ENCODE data around the gene TMEM182. TPM values are rescaled to one million over a fixed set of nuclear protein-coding genes. Genes with fewer than 3 reads are reported as not detected.

Gene TMEM182
- total RNA-seq, 6 experiments from 2014 or later, result 1.2 to 5.9 (median 2.3) TPM

- no peak for ATAC-seq
- H3K4me1 ChIP-seq, result no peaks in the 10 kb centered on the region
- WGBS (ENCODE audit: insufficient coverage, low coverage, low lambda C conversion rate, missing lambda C conversion rate), result 76% methylated on average over 5 of the region's 6 CpGs
- H3K36me3 ChIP-seq, result no peaks in the 10 kb centered on the region
- no peaks in the 10 kb centered on the region for H3K27me3 ChIP-seq
- no peak overlapping the region for H3K27ac ChIP-seq
- intact Hi-C loops (cut with DNase I), result no loop called here
- H3K4me3 ChIP-seq, result no peak overlapping the region
- H3K9me3 ChIP-seq, result no peaks in the 10 kb centered on the region
- TF ChIP-seq, protein P1, sequence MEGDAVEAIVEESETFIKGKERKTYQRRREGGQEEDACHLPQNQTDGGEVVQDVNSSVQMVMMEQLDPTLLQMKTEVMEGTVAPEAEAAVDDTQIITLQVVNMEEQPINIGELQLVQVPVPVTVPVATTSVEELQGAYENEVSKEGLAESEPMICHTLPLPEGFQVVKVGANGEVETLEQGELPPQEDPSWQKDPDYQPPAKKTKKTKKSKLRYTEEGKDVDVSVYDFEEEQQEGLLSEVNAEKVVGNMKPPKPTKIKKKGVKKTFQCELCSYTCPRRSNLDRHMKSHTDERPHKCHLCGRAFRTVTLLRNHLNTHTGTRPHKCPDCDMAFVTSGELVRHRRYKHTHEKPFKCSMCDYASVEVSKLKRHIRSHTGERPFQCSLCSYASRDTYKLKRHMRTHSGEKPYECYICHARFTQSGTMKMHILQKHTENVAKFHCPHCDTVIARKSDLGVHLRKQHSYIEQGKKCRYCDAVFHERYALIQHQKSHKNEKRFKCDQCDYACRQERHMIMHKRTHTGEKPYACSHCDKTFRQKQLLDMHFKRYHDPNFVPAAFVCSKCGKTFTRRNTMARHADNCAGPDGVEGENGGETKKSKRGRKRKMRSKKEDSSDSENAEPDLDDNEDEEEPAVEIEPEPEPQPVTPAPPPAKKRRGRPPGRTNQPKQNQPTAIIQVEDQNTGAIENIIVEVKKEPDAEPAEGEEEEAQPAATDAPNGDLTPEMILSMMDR (IDR thresholded peaks at IDR 0.05), result no peak
- TF ChIP-seq POLR2A (IDR thresholded peaks at IDR 0.05), result no peak
- no peak for DNase-seq
Measured at GRCh38 chr2:102834523-102835273, 72.9 kb downstream of the TMEM182 start.

DNA sequence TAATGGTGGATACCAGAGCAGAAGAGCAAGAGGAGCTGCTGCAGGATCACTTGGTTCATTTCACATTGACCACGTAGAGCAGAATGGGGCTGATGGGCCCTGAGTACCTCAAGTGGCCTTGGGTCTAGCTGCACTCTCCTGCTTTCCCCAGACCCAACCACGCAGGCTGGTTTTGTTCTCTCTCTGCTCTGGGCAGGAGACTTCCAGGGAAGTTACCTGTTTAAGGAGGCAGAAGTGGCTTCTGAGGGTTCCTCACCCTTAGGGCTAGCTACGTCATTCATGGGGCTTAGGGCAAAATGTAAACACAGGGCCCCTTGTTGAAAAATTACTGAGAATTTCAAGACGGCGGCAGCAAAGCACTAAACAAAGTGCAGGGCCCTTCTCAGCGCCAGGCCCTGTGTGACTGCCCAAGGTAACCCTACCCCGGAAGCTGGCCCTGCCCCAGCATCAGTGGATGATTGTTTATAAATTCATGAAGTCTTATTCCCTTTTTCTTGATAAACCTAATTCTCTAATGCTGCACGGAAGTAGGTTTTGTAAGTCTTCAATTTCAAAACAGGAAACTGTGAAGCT is 75.9 kb downstream of the TMEM182 start:
- ATAC-seq, result no peak
- DNase-seq, result no peak

DNA sequence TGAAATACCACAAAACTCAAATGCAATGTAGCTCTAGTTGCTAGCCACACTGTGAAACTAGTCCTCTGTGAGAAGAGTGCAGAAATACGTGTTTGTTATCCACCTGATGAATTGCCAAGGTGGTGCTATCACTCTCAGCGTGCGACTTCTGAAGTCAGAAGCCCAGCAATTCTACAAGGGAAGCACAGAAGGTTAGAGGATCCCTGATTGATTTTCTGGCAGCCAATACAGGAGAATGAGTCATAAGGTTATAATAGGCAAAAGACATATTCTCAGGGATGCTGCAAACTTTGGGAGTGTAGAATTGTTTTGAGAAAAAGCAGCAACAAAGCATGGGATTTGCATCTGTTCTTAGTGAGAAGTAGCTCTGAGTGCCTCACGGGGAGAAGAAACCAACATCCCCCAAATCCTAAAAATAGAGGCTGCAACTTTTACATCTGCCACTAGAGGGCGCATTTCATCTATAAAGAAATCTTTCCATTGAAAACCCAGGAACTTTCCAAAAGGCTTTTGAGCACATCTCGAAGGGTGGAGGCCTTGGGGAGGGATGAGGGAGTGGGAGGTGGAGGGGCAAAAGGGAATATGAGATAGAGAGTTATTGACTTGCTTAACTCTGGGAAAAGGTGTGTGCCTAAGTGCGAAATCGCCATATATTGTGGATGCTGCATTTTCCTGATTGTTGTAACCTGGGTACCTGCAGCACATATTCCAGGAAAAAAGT is 78.0 kb downstream of the TMEM182 start:
- no peak overlapping the region for H3K27ac ChIP-seq
- H3K4me1 ChIP-seq, result no peaks in the 10 kb centered on the region
- ATAC-seq, result peak in 3 of 4 donors; percentile 49 to 57 (median 49)
- TF ChIP-seq POLR2A (IDR thresholded peaks at IDR 0.05), result no peak
- TF ChIP-seq, protein P1 (IDR thresholded peaks at IDR 0.05), result peak; percentile 65 to 83 (median 82)
- H3K36me3 ChIP-seq, result no peaks in the 10 kb centered on the region
- intact Hi-C loops (cut with DNase I), result no loop called here
- no peaks in the 10 kb centered on the region for H3K9me3 ChIP-seq
- no peaks in the 10 kb centered on the region for H3K27me3 ChIP-seq
- no peak for DNase-seq
- no peak overlapping the region for H3K4me3 ChIP-seq
- 33% methylated on average over 8 of the region's 8 CpGs for WGBS (ENCODE audit: insufficient coverage, low coverage, low lambda C conversion rate, missing lambda C conversion rate)

More for the DNA sequence above, 75.9 kb downstream of the TMEM182 start:
- Histone ChIP-seq H3K9me3 (no peaks in the 10 kb centered on the region), H3K27me3 (no peaks in the 10 kb centered on the region), H3K36me3 (no peaks in the 10 kb centered on the region), H3K4me3 (no peak overlapping the region), H3K4me1 (no peaks in the 10 kb centered on the region), H3K27ac (no peak overlapping the region)
- TF ChIP-seq, protein P1 (IDR thresholded peaks at IDR 0.05), result no peak
- TF ChIP-seq POLR2A (IDR thresholded peaks at IDR 0.05), result no peak
- intact Hi-C loops (cut with DNase I), result no loop called here
- 60% methylated on average over 5 of the region's 8 CpGs for WGBS (ENCODE audit: insufficient coverage, low coverage, low lambda C conversion rate, missing lambda C conversion rate)

- H3K36me3 ChIP-seq, result no peaks in the 10 kb centered on the region
- 45% methylated on average over 10 of the region's 19 CpGs for WGBS (ENCODE audit: insufficient coverage, low coverage, low lambda C conversion rate, missing lambda C conversion rate)
- no peak overlapping the region for H3K27ac ChIP-seq
- H3K4me3 ChIP-seq, result no peak overlapping the region
- intact Hi-C loops (cut with DNase I), result no loop called here
- TF ChIP-seq POLR2A (IDR thresholded peaks at IDR 0.05), result no peak
- TF ChIP-seq, protein P1 (IDR thresholded peaks at IDR 0.05), result peak; percentile 25 to 58 (median 49)
- no peaks in the 10 kb centered on the region for H3K9me3 ChIP-seq
- H3K4me1 ChIP-seq, result no peaks in the 10 kb centered on the region
- ATAC-seq (peak; percentile 83 to 89 (median 85)), DNase-seq (peak in 2 of 3 donors; percentile 28 to 61)
- no peaks in the 10 kb centered on the region for H3K27me3 ChIP-seq
Measured at GRCh38 chr2:102841107-102841840, 79.4 kb downstream of the TMEM182 start.
